Endothelial cell of umbilical vein (primary cell): Measurements from ENCODE around the gene CCDC138. TPM values are rescaled to one million over a fixed set of nuclear protein-coding genes. Genes with fewer than 3 reads are reported as not detected.
"Not testable (repeated sequence)": the region's sequence is repeated elsewhere in the genome, so short reads cannot be mapped to it uniquely, and the experiment has no call there.

Experiments
- BruUV-seq: library from RNA; stranded (reverse); fragments of 400-500 nt; replicated peaks from 2 replicates; lab custom pipeline; 2021; lab: Mats Ljungman, UMichigan
- CTCF ChIA-PET: fragments of 300-600, 350-600 bp; sonication (Branson Sonifier 250); formaldehyde crosslinking; loops from one replicate; lab custom pipeline; 2021; ENCODE audit warnings: antibody characterized with exemption, inconsistent platforms; lab: Charles Lee
- POLR2A ChIA-PET: fragments of 300-600, 350-600 bp; sonication (Branson Sonifier 250); formaldehyde crosslinking; loops from one replicate; lab custom pipeline; 2021; ENCODE audit warnings: antibody characterized with exemption, inconsistent platforms; lab: Charles Lee
- DNase-seq: peaks from one replicate; pipeline ENCODE4 v3.0.0-alpha.2; 2011; ENCODE audit warnings: low read depth, low spot score
- FAIRE-seq: peaks from 2 replicates; lab custom pipeline; 2011; peaks lifted over from hg19 to GRCh38; lab: Jason Lieb, UNC
- H2AFZ ChIP-seq: 2 replicates; pipeline ENCODE4 v1.6.0; 2012; ENCODE audit warnings: low read depth, low read length, control low read depth, inconsistent platforms
- H3K27ac ChIP-seq: 2 replicates; pipeline ENCODE4 v1.5.1; 2011; ENCODE audit warnings: low read depth, mild to moderate bottlenecking, control low read depth, low read length, moderate library complexity; ENCODE audit not compliant: insufficient read depth
- H3K27me3 ChIP-seq, 2 experiments: 2 replicates each; pipeline versions ENCODE4 v1.6.0 to v1.6.1; 2011; ENCODE audit warnings: low read length in 2 of 2, mixed read lengths in 1 of 2; ENCODE audit not compliant: control insufficient read depth in 2 of 2, insufficient read depth in 2 of 2
- H3K36me3 ChIP-seq, 2 experiments: 2 replicates in 1 of 2; 3 replicates in 1 of 2; pipeline ENCODE4 v1.5.1; 2011; ENCODE audit warnings: low read length in 2 of 2, mild to moderate bottlenecking in 1 of 2, moderate library complexity in 1 of 2; ENCODE audit not compliant: control insufficient read depth in 2 of 2, insufficient read depth in 2 of 2; ENCODE audit errors: extremely low read depth in 1 of 2
- H3K4me1 ChIP-seq: 3 replicates; pipeline ENCODE4 v1.5.1; 2011; ENCODE audit warnings: mild to moderate bottlenecking, low read length; ENCODE audit not compliant: control insufficient read depth, insufficient read depth; ENCODE audit errors: extremely low read depth
- H3K4me2 ChIP-seq: 2 replicates; pipeline ENCODE4 v1.6.1; 2011; ENCODE audit warnings: low read length, control low read depth, mixed read lengths; ENCODE audit not compliant: insufficient read depth
- H3K4me3 ChIP-seq, 3 experiments: fragments of 200-600 bp in 1 of 3; sonication (generic), shearing (Covaris generic) in 1 of 3; replicated peaks in 1 of 3; 2 replicates each; pipeline ENCODE4 v1.5.1; 2011 to 2016; ENCODE audit warnings: control low read depth in 3 of 3, low read length in 3 of 3, mild to moderate bottlenecking in 2 of 3, inconsistent platforms in 1 of 3, low read depth in 1 of 3, moderate library complexity in 1 of 3; ENCODE audit not compliant: insufficient read depth in 1 of 3
- H3K79me2 ChIP-seq: 2 replicates; pipeline ENCODE4 v1.6.0; 2012; ENCODE audit warnings: low read length, inconsistent platforms; ENCODE audit not compliant: control insufficient read depth, insufficient read depth
- H3K9ac ChIP-seq: replicated peaks from 2 replicates; pipeline ENCODE3; 2011; ENCODE audit warnings: low read length, control low read depth; ENCODE audit not compliant: insufficient read depth; ENCODE audit errors: extremely low read depth
- H3K9me1 ChIP-seq: replicated peaks from 3 replicates; pipeline ENCODE4 v1.6.0; 2011; ENCODE audit warnings: mild to moderate bottlenecking, low read length; ENCODE audit not compliant: control insufficient read depth, insufficient read depth; ENCODE audit errors: extremely low read depth
- H3K9me3 ChIP-seq: replicated peaks from 2 replicates; pipeline ENCODE4 v1.5.1; 2012; ENCODE audit warnings: low read length, inconsistent platforms; ENCODE audit not compliant: control insufficient read depth, insufficient read depth
- H4K20me1 ChIP-seq: replicated peaks from 2 replicates; pipeline ENCODE3; 2011; ENCODE audit warnings: mild to moderate bottlenecking, low read length; ENCODE audit not compliant: control insufficient read depth, insufficient read depth; ENCODE audit errors: extremely low read depth
- dilution Hi-C: fragments of 300-500 bp; cut with MboI; formaldehyde crosslinking; loops from one replicate; pipeline ENCODE4 v1.15.0; 2019; ENCODE audit warnings: low sequenced_read_pairs; ENCODE audit not compliant: extremely low pct_ligation_motif_present
- intact Hi-C: fragments of 100-400 bp; cut with micrococcal nuclease; formaldehyde crosslinking; loops from one replicate; pipeline ENCODE4 v1.10.0; 2022
- polyA plus RNA-seq, 4 experiments: library from polyadenylated mRNA; depleted of rRNA in 3 of 4; stranded (reverse) in 3 of 4; unstranded in 1 of 4; fragments of >200 nt; gene quantifications; 2 replicates each; pipeline versions ENCODE4 v1.2.1 to v1.2.3, GENCODE V29; 2011 to 2012; ENCODE audit warnings: missing spikeins in 1 of 4
- total RNA-seq: library from RNA; stranded (reverse); gene quantifications from 2 replicates; pipeline ENCODE4 v1.2.3, GENCODE V29; 2021

Gene CCDC138
- total and polyA plus RNA-seq, 2 donors (not counting 3 experiments of a cell fraction or from before 2014, with no cell fraction given) = 1.5 to 10.8 TPM

- H4K20me1 ChIP-seq, H3K9ac ChIP-seq, H3K4me2 ChIP-seq, H2AFZ ChIP-seq, H3K27ac ChIP-seq, H3K9me1 ChIP-seq, H3K4me3 ChIP-seq, H3K4me1 ChIP-seq, H3K9me3 ChIP-seq, BruUV-seq, CTCF ChIA-PET, dilution Hi-C loops, H3K27me3 ChIP-seq, POLR2A ChIA-PET, FAIRE-seq, DNase-seq, intact Hi-C loops, H3K79me2 ChIP-seq: not testable (repeated sequence)
- H3K36me3 ChIP-seq = peaks cover 19 to 27% of the 10 kb centered on the region in 2 experiments
Observed at GRCh38 chr2:108762618-108763017, 24.0 kb upstream of the CCDC138 start.

DNA sequence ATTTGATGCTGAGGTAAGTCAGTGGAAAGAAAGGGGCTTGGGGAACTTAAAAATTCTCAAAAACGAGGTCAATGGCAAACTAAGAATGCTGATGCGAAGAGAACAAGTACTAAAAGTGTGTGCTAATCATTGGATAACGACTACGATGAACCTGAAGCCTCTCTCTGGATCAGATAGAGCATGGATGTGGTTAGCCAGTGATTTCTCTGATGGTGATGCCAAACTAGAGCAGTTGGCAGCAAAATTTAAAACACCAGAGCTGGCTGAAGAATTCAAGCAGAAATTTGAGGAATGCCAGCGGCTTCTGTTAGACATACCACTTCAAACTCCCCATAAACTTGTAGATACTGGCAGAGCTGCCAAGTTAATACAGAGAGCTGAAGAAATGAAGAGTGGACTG lies 19.9 kb upstream of the CCDC138 start:
- H4K20me1 ChIP-seq, DNase-seq, H3K9me3 ChIP-seq, BruUV-seq, H3K27me3 ChIP-seq, intact Hi-C loops, H2AFZ ChIP-seq, H3K4me1 ChIP-seq, H3K27ac ChIP-seq, H3K9ac ChIP-seq, H3K79me2 ChIP-seq, POLR2A ChIA-PET, FAIRE-seq, H3K4me3 ChIP-seq, dilution Hi-C loops, H3K4me2 ChIP-seq, CTCF ChIA-PET, H3K9me1 ChIP-seq: not testable (repeated sequence)
- peaks cover 21 to 28% of the 10 kb centered on the region in 2 experiments for H3K36me3 ChIP-seq

DNA sequence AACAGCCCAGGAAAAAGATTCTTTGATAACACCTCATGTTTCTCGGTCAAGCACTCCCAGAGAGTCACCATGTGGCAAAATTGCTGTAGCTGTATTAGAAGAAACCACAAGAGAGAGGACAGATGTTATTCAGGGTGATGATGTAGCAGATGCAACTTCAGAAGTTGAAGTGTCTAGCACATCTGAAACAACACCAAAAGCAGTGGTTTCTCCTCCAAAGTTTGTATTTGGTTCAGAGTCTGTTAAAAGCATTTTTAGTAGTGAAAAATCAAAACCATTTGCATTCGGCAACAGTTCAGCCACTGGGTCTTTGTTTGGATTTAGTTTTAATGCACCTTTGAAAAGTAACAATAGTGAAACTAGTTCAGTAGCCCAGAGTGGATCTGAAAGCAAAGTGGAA lies 18.7 kb upstream of the CCDC138 start:
- H3K79me2 ChIP-seq, FAIRE-seq, H4K20me1 ChIP-seq, H3K27me3 ChIP-seq, H3K4me2 ChIP-seq, H2AFZ ChIP-seq, H3K27ac ChIP-seq, H3K4me1 ChIP-seq, intact Hi-C loops, H3K9me3 ChIP-seq, dilution Hi-C loops, POLR2A ChIA-PET, DNase-seq, H3K9me1 ChIP-seq, BruUV-seq, CTCF ChIA-PET, H3K4me3 ChIP-seq, H3K9ac ChIP-seq: not testable (repeated sequence)
- peaks cover 21 to 39% of the 10 kb centered on the region in 2 experiments for H3K36me3 ChIP-seq
